DOHH2 (cell line): ENCODE data around the gene SLC29A1.

Experiments used
- H3F3A ChIP-seq: fragments of 200-600 bp; sonication (generic), shearing (Covaris generic); 2 replicates; pipeline ENCODE4 v1.6.0; 2016; ENCODE audit warnings: antibody characterized with exemption, mild to moderate bottlenecking; ENCODE audit not compliant: control insufficient read depth, insufficient read depth
- H3K27ac ChIP-seq: fragments of 200-600 bp; sonication (generic); 2 replicates; pipeline ENCODE4 v1.5.1; 2014; ENCODE audit warnings: low read depth, mild to moderate bottlenecking, low read length, moderate library complexity
- H3K27me3 ChIP-seq: fragments of 200-600 bp; sonication (generic); 2 replicates; pipeline ENCODE4 v1.6.1; 2014; ENCODE audit warnings: mild to moderate bottlenecking, low read length, mixed read lengths; ENCODE audit not compliant: control insufficient read depth
- H3K36me3 ChIP-seq: fragments of 200-600 bp; sonication (generic); 2 replicates; pipeline ENCODE4 v1.6.1; 2014; ENCODE audit warnings: mild to moderate bottlenecking, low read length, moderate library complexity, mixed read lengths; ENCODE audit not compliant: control insufficient read depth
- H3K4me1 ChIP-seq: fragments of 200-600 bp; sonication (generic); 2 replicates; pipeline ENCODE4 v1.6.1; 2014; ENCODE audit warnings: mild to moderate bottlenecking, low read length, mixed read lengths; ENCODE audit not compliant: control insufficient read depth
- H3K4me2 ChIP-seq: fragments of 200-600 bp; sonication (generic); 2 replicates; pipeline ENCODE4 v1.6.0; 2014; ENCODE audit warnings: mild to moderate bottlenecking, low read length, moderate library complexity
- H3K4me3 ChIP-seq: fragments of 200-600 bp; sonication (generic); 2 replicates; pipeline ENCODE4 v1.5.1; 2014; ENCODE audit warnings: mild to moderate bottlenecking, low read length, mixed read lengths
- H3K79me2 ChIP-seq: fragments of 200-600 bp; sonication (generic); 2 replicates; pipeline ENCODE4 v1.6.1; 2014; ENCODE audit warnings: mild to moderate bottlenecking, low read length, mixed read lengths; ENCODE audit not compliant: control insufficient read depth
- H3K9me2 ChIP-seq: fragments of 200-600 bp; sonication (generic); replicated peaks from 2 replicates; pipeline ENCODE4 v1.6.1; 2014; ENCODE audit warnings: mild to moderate bottlenecking, low read length, mixed read lengths; ENCODE audit not compliant: control insufficient read depth
- H3K9me3 ChIP-seq: fragments of 200-600 bp; sonication (generic); 2 replicates; pipeline ENCODE4 v1.6.1; 2014; ENCODE audit warnings: antibody characterized with exemption, low read length, mixed read lengths; ENCODE audit not compliant: control insufficient read depth, insufficient read depth
- H4K20me1 ChIP-seq: fragments of 200-600 bp; sonication (generic); 2 replicates; pipeline ENCODE4 v1.6.0; 2014; ENCODE audit warnings: low read depth, mild to moderate bottlenecking, antibody characterized with exemption, low read length, moderate library complexity; ENCODE audit not compliant: control insufficient read depth, insufficient read depth
- EZH2phosphoT487 ChIP-seq: fragments of 200-600 bp; sonication (generic); IDR thresholded peaks from 2 replicates; pipeline ENCODE4 v1.6.1; 2017; ENCODE audit warnings: borderline replicate concordance, mild to moderate bottlenecking, antibody characterized with exemption, low read length, moderate library complexity, mixed read lengths
- TF ChIP-seq, protein P1 (sequence below): fragments of 200-600 bp; sonication (generic); IDR thresholded peaks from one replicate; pipeline ENCODE4 v1.5.1; 2014; ENCODE audit warnings: antibody characterized with exemption, mild to moderate bottlenecking, low read depth, low read length; ENCODE audit not compliant: poor library complexity, severe bottlenecking

Gene SLC29A1

DNA sequence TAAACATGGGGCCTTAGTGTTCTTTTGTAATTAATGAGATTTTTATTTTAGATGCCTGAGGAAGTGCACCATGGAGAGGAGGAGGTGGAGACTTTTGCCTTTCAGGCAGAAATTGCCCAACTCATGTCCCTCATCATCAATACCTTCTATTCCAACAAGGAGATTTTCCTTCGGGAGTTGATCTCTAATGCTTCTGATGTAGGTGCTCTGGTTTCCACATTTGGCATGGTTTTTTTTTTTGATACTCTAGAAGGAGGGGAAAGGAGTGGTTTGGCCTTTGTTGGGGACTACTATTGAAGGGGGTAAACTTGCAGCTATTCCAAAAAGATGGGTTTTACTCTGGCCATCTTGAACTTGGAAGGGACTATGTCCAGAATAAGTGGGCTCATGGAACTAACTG is 25.2 kb downstream of the SLC29A1 start:
- H3K4me1 ChIP-seq: peaks cover 35% of the 10 kb centered on the region
- H3K4me2 ChIP-seq: peak overlapping the region; percentile 74
- peaks cover 67% of the 10 kb centered on the region for H3K36me3 ChIP-seq
- H3K27ac ChIP-seq: peak overlapping the region; percentile 83
- H3K79me2 ChIP-seq: peaks cover 45% of the 10 kb centered on the region
- no peaks in the 10 kb centered on the region for H3K9me3 ChIP-seq
- peaks cover 64% of the 10 kb centered on the region for H3F3A ChIP-seq
- peak overlapping the region; percentile 83 for H3K4me3 ChIP-seq
- TF ChIP-seq, protein P1, sequence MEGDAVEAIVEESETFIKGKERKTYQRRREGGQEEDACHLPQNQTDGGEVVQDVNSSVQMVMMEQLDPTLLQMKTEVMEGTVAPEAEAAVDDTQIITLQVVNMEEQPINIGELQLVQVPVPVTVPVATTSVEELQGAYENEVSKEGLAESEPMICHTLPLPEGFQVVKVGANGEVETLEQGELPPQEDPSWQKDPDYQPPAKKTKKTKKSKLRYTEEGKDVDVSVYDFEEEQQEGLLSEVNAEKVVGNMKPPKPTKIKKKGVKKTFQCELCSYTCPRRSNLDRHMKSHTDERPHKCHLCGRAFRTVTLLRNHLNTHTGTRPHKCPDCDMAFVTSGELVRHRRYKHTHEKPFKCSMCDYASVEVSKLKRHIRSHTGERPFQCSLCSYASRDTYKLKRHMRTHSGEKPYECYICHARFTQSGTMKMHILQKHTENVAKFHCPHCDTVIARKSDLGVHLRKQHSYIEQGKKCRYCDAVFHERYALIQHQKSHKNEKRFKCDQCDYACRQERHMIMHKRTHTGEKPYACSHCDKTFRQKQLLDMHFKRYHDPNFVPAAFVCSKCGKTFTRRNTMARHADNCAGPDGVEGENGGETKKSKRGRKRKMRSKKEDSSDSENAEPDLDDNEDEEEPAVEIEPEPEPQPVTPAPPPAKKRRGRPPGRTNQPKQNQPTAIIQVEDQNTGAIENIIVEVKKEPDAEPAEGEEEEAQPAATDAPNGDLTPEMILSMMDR: no peak
- no peak for TF ChIP-seq EZH2phosphoT487
- H3K27me3 ChIP-seq: no peaks in the 10 kb centered on the region
- no peaks in the 10 kb centered on the region for H3K9me2 ChIP-seq
- H4K20me1 ChIP-seq: peaks cover 34% of the 10 kb centered on the region

DNA sequence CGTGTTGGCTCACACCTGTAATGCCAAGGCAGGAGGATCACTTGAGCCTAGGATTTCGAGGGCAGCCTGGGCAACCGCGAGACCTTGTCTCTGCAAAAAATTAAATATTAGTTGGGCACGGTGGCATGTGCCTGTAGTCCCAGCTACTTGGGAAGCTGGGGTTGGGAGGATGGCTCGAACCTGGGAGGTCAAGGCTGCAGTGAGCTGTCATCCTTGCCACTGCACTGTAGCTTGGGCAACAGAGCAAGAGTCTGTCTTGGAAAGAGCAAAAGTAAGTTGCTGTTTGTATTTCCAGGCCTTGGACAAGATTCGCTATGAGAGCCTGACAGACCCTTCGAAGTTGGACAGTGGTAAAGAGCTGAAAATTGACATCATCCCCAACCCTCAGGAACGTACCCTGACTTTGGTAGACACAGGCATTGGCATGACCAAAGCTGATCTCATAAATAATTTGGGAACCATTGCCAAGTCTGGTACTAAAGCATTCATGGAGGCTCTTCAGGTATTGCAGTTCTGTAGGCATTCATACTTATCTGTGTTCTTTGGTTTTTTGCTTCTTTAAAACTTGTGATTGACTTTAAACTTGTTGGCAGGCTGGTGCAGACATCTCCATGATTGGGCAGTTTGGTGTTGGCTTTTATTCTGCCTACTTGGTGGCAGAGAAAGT is 25.8 kb downstream of the SLC29A1 start:
- H3K36me3 ChIP-seq: peaks cover 73% of the 10 kb centered on the region
- TF ChIP-seq, protein P1: no peak
- no peak for TF ChIP-seq EZH2phosphoT487
- peak overlapping the region; percentile 74 for H3K4me2 ChIP-seq
- H3K27ac ChIP-seq: peak overlapping the region; percentile 83; the same call in 1 of the 2 replicates
- H3K9me2 ChIP-seq: no peaks in the 10 kb centered on the region
- no peaks in the 10 kb centered on the region for H3K27me3 ChIP-seq
- H4K20me1 ChIP-seq: peaks cover 34% of the 10 kb centered on the region
- H3K79me2 ChIP-seq: peaks cover 45% of the 10 kb centered on the region
- no peaks in the 10 kb centered on the region for H3K9me3 ChIP-seq
- peak overlapping the region; percentile 83 for H3K4me3 ChIP-seq
- H3K4me1 ChIP-seq: peaks cover 37% of the 10 kb centered on the region
- peaks cover 71% of the 10 kb centered on the region for H3F3A ChIP-seq

DNA sequence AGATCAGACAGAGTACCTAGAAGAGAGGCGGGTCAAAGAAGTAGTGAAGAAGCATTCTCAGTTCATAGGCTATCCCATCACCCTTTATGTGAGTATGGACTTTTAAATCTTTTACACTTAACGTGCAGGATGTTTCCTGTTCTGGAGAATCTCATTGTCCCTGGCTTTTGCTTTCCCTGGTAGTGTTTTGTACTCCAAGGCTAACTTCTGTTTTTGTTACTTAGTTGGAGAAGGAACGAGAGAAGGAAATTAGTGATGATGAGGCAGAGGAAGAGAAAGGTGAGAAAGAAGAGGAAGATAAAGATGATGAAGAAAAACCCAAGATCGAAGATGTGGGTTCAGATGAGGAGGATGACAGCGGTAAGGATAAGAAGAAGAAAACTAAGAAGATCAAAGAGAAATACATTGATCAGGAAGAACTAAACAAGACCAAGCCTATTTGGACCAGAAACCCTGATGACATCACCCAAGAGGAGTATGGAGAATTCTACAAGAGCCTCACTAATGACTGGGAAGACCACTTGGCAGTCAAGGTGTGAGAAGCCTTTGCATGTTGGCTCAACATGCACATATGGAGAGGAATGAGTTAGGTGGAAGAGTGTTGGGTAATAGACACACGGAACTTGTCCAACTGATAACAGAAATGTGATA is 26.8 kb downstream of the SLC29A1 start:
- TF ChIP-seq, protein P1: no peak
- no peak for TF ChIP-seq EZH2phosphoT487
- Histone ChIP-seq H3K4me3 (no peak overlapping the region), H3K4me2 (peak overlapping the region; percentile 74; the same call in 1 of the 2 replicates), H3K27me3 (no peaks in the 10 kb centered on the region), H3K79me2 (peaks cover 45% of the 10 kb centered on the region), H3K27ac (no peak overlapping the region), H3K9me2 (no peaks in the 10 kb centered on the region), H3F3A (peaks cover 80% of the 10 kb centered on the region), H3K4me1 (peaks cover 46% of the 10 kb centered on the region), H4K20me1 (peaks cover 34% of the 10 kb centered on the region), H3K36me3 (peaks cover 83% of the 10 kb centered on the region), H3K9me3 (no peaks in the 10 kb centered on the region)
